Ovary (tissue), 9 donors: ENCODE measurements around the gene ERMP1. TPM values are rescaled to one million over a fixed set of nuclear protein-coding genes. Genes with fewer than 3 reads are reported as not detected.

Source experiments
- DNase-seq, 5 donors: peaks; one replicate each; pipeline ENCODE4 v3.0.0-alpha.2; 2019 to 2020
- H3K27ac ChIP-seq, 2 donors: fragments of 200-600 bp; one replicate each; pipeline versions ENCODE4 v1.5.1 to v1.8.0; 2019 to 2022
- H3K27me3 ChIP-seq: fragments of 200-600 bp; one replicate; pipeline ENCODE4 v1.8.0; 2022
- H3K36me3 ChIP-seq: fragments of 200-600 bp; sonication (generic); one replicate; pipeline ENCODE4 v1.5.1; 2019
- H3K4me1 ChIP-seq: one replicate; pipeline ENCODE4 v1.8.1; 2013; ENCODE audit warnings: mild to moderate bottlenecking, moderate library complexity; ENCODE audit not compliant: insufficient read depth
- H3K4me3 ChIP-seq: fragments of 200-600 bp; sonication (generic); one replicate; pipeline ENCODE4 v1.5.1; 2017
- H3K9me3 ChIP-seq, 2 donors: fragments of 200-600 bp in 1 of 2; sonication (generic) in 1 of 2; one replicate each; pipeline versions ENCODE4 v1.5.1 to v1.8.1; 2013 to 2019; ENCODE audit warnings: mild to moderate bottlenecking in 1 of 2, moderate library complexity in 1 of 2
- CTCF ChIP-seq, 3 donors: fragments of 450-650 bp in 2 of 3; fragments of 200-600 bp in 1 of 3; IDR thresholded peaks; one replicate each; pipeline versions ENCODE4 v1.5.1 to v1.8.0; 2016 to 2022; ENCODE audit warnings: antibody characterized with exemption in 3 of 3, mild to moderate bottlenecking in 1 of 3
- EP300 ChIP-seq: sonication (generic); formaldehyde crosslinking; IDR thresholded peaks from one replicate; pipeline ENCODE4 v1.6.1; 2017; ENCODE audit warnings: antibody characterized with exemption
- POLR2A ChIP-seq: fragments of 450-650 bp; IDR thresholded peaks from one replicate; pipeline ENCODE4 v1.6.1; 2017; ENCODE audit warnings: antibody characterized with exemption, mild to moderate bottlenecking, moderate library complexity
- WGBS, 3 donors: extraction: QIAGEN DNeasy Blood & Tissue Kit in 1 of 3; methylation state at CpG; one replicate each; pipeline versions ENCODE4 v1.1.5 to v1.1.7; 2013 to 2017; 5-methylcytosine and 5-hydroxymethylcytosine counted together
- intact Hi-C, 4 donors: fragments of 100-400 bp; cut with DNase I; formaldehyde crosslinking; loops; one replicate each; pipeline versions ENCODE4 v1.11.0 to v1.15.1; 2022 to 2023
- polyA plus RNA-seq, 2 donors: library from polyadenylated mRNA; stranded (reverse); fragments of 200-250 nt in 1 of 2; fragments of 350-450 nt in 1 of 2; fragmentation: Illumina TruSeq in 1 of 2; extraction: RNeasy Lipid Tissue Mini Kit (QIAGEN cat#74804) in 1 of 2; gene quantifications; one replicate each; pipeline ENCODE4 v1.2.3, GENCODE V29; 2013 to 2014
- total RNA-seq, 7 donors: library from RNA; depleted of rRNA in 2 of 7; stranded (reverse); fragments of >200 nt in 2 of 7; fragmentation: NEBNext Ultra II Directional in 3 of 7; extraction: Animal tissue kit (Norgen Biotek cat#: 25700) in 3 of 7; gene quantifications; one replicate each; pipeline versions ENCODE4 v1.1.0 to v1.2.4, GENCODE V29; 2016 to 2023
- donor health status: DM: no; HTN: no; CAD: no; lungs with moderate emphysema.
- donor health status: DM: no; HTN: no; CAD: no.
- donor health status: Bipolar disorder and iron deficiency.
- donor health status: DM: yes; HTN: yes; CAD: no.
- donor health status: DM: no; HTN: no; CAD: no.
- donor health status: DM: yes; HTN: yes; CAD: no.

ERMP1 gene
- total and polyA plus RNA-seq, 9 donors = 8.3 to 217 (median 14.8) TPM

DNA sequence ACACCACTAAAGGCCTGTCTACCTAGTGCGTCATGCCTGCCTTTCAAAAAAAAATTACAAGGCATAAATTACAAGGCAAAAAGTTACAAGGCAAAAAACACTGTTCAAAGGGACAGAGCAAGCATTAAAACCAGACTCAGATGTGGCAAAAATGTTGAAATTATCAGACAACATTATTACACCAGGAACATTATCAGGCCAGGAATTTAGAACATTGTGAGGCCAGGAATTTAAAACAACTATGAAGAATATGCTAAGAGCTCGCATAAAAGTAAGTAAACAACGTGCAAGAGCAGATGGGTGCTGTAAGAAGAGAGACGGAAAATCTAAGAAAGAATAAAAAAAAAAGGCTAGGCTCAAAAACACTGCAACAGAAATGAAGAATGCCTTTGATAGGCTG is 39.6 kb upstream of the ERMP1 start:
- Histone ChIP-seq H3K27me3 (no peaks in the 10 kb centered on the region), H3K4me1 (no peaks in the 10 kb centered on the region), H3K27ac (no peak overlapping the region), H3K36me3 (no peaks in the 10 kb centered on the region), H3K4me3 (no peak overlapping the region), H3K9me3 (peaks cover 0 to 5% of the 10 kb centered on the region in 2 donors)
- DNase-seq = no peak
- TF ChIP-seq POLR2A (no peak), CTCF (IDR thresholded peaks at IDR 0.05) (no peak), EP300 (no peak)
- intact Hi-C loops = no loop called here
- WGBS, 3 donors = 33 to 51% (median 35%) methylated on average over 4 of the region's 4 CpGs

DNA sequence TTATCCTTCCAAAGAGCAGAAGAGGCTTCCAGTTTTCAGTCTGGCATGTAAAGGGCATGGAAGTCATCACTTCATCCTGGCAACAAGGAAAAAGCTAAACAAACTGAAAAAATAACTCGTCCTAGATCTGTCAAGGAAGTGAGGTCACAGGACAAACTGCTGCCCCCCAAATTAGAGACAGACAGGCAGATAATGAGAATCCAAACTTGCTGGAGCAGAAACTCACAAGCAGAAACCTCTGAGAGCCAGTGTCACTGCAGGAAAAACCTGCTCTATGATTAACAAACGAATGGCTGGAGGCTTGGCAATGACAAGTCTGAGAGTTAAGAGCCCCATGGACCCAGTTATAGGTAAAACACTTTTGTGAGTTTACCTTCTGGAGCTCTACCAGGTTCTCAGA is 38.9 kb upstream of the ERMP1 start:
- Histone ChIP-seq H3K27ac (no peak overlapping the region), H3K36me3 (no peaks in the 10 kb centered on the region), H3K9me3 (peaks cover 0 to 5% of the 10 kb centered on the region in 2 donors), H3K27me3 (no peaks in the 10 kb centered on the region), H3K4me3 (no peak overlapping the region), H3K4me1 (no peaks in the 10 kb centered on the region)
- no peak for DNase-seq
- intact Hi-C loops = no loop called here
- TF ChIP-seq EP300 (no peak), CTCF (IDR thresholded peaks at IDR 0.05) (no peak), POLR2A (no peak)
- 51 to 71% (median 56%) methylated on average over 2 of the region's 2 CpGs for WGBS, 3 donors

DNA sequence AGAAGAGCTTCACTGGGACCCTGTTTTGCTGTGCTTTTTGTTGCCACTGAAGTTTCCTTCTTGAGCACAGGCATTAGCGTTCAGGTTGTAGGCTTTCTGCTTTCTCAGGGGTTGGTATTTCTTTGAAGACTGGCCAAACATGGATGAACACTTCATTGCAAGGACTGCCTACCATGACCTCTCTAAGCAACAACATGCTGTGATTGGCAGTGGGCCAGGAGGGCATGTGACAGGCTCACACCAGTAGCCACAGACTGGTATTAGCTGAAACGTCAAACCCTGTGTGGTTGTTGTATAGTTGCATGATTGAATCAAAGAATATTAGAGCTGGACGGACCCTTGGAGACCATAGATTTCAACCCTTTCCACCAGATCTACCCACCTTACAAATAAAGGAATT is 37.8 kb upstream of the ERMP1 start:
- 78 to 85% (median 84%) methylated on average over 3 of the region's 3 CpGs for WGBS, 3 donors
- TF ChIP-seq CTCF (IDR thresholded peaks at IDR 0.05) (no peak), EP300 (no peak), POLR2A (no peak)
- H3K4me3 ChIP-seq = no peak overlapping the region
- H3K36me3 ChIP-seq = no peaks in the 10 kb centered on the region
- H3K27ac ChIP-seq = no peak overlapping the region
- intact Hi-C loops = no loop called here
- no peaks in the 10 kb centered on the region for H3K4me1 ChIP-seq
- no peaks in the 10 kb centered on the region for H3K27me3 ChIP-seq
- no peak for DNase-seq
- no peaks in the 10 kb centered on the region for H3K9me3 ChIP-seq

DNA sequence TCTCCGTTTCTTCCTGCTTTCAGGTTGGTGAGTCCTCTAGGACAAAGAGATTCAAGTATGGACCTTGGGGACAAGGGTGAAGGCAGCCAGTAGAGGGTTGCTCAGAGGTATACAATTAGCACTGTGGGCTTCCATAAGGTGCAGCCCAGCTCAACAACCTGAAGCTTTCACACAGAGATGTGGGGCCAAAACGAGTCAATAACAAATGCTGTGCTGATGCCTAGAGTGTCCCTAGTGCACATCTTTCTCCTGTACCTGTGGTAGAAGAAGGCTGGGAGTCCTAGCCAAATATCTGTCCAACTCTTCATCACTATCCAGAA is 37.1 kb upstream of the ERMP1 start:
- intact Hi-C loops = no loop called here
- 87 to 88% (median 87%) methylated on average over 2 of the region's 2 CpGs for WGBS, 3 donors

More for the DNA sequence above, 37.1 kb upstream of the ERMP1 start:
- no peaks in the 10 kb centered on the region for H3K4me1 ChIP-seq
- no peak overlapping the region for H3K4me3 ChIP-seq
- no peaks in the 10 kb centered on the region for H3K36me3 ChIP-seq
- no peaks in the 10 kb centered on the region for H3K9me3 ChIP-seq
- no peaks in the 10 kb centered on the region for H3K27me3 ChIP-seq
- H3K27ac ChIP-seq = no peak overlapping the region
- no peak for TF ChIP-seq CTCF (IDR thresholded peaks at IDR 0.05)
- no peak for TF ChIP-seq POLR2A
- TF ChIP-seq EP300 = no peak
- DNase-seq = no peak
